ENCODE data around the gene CEP63.

GRCh38 chr3:134527538-134528186, 41.8 kb downstream of the CEP63 start:
- TF ChIP-seq, protein P1, sequence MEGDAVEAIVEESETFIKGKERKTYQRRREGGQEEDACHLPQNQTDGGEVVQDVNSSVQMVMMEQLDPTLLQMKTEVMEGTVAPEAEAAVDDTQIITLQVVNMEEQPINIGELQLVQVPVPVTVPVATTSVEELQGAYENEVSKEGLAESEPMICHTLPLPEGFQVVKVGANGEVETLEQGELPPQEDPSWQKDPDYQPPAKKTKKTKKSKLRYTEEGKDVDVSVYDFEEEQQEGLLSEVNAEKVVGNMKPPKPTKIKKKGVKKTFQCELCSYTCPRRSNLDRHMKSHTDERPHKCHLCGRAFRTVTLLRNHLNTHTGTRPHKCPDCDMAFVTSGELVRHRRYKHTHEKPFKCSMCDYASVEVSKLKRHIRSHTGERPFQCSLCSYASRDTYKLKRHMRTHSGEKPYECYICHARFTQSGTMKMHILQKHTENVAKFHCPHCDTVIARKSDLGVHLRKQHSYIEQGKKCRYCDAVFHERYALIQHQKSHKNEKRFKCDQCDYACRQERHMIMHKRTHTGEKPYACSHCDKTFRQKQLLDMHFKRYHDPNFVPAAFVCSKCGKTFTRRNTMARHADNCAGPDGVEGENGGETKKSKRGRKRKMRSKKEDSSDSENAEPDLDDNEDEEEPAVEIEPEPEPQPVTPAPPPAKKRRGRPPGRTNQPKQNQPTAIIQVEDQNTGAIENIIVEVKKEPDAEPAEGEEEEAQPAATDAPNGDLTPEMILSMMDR (IDR thresholded peaks at IDR 0.05) = no peak
- TF ChIP-seq POLR2A (IDR thresholded peaks at IDR 0.05; ENCODE audit: low read depth) (no peak), POLR2AphosphoS5 (IDR thresholded peaks at IDR 0.05) (no peak)
